ENCODE results near the gene SCNN1A. TPM values are rescaled to one million over a fixed set of nuclear protein-coding genes. Genes with fewer than 3 reads are reported as not detected.

Gene SCNN1A
- total and polyA plus RNA-seq, 2 of the 13 experiments (the other 11 are each of a cell fraction or from before 2014, with no cell fraction given), result 1.5 to 14.6 TPM

GRCh38 chr12:6362403-6362802 is 13.0 kb downstream of the SCNN1A start:
- Histone ChIP-seq H2AFZ (ENCODE audit: low read length) (no peak overlapping the region), H3K27ac (ENCODE audit: extremely low read length, insufficient read depth, low read length) (no peak overlapping the region), H3K9me3 (ENCODE audit: low read length) (no peaks in the 10 kb centered on the region), H3K27me3 (ENCODE audit: control insufficient read depth in 1 of 2, insufficient read depth in 2 of 2, low read length in 2 of 2) (no peaks in the 10 kb centered on the region), H3K9ac (ENCODE audit: insufficient read depth, low read depth, low read length) (0 out of 2 replicates have a peak overlapping the region, but pooled peaks have one; percentile 2), H4K20me1 (ENCODE audit: insufficient read depth, low read length) (no peaks in the 10 kb centered on the region), H3K4me2 (ENCODE audit: low read depth, low read length) (no peak overlapping the region), H3K79me2 (ENCODE audit: insufficient read depth, low read length) (no peaks in the 10 kb centered on the region), H3K36me3 (replicated peaks in 1 of 2; ENCODE audit: control insufficient read depth in 1 of 2, insufficient read depth in 2 of 2, low read length in 2 of 2) (no peaks in the 10 kb centered on the region), H3K4me1 (ENCODE audit: insufficient read depth, low read length) (peaks cover 47% of the 10 kb centered on the region), H3K4me3 (replicated peaks in 1 of 3; ENCODE audit: insufficient read depth in 1 of 3, low read depth in 2 of 3, low read length in 3 of 3) (no peak overlapping the region)
- ChIA-PET CTCF (ENCODE audit: low intra/inter-chr PET ratio, low total read pairs) (no interaction called here), POLR2A (interaction anchor here (1.1 to 3.8 kb wide), 8 partner anchors 10 to 68 kb away, joined by 3 to 220 read pairs (median 20); partner anchors contain the start of genes LTBR, SCNN1A and TNFRSF1A)
- ATAC-seq, result no peak
- TF ChIP-seq BCL6 (CRISPR knock-in tag; IDR thresholded peaks at IDR 0.05) (no peak), SUZ12 (IDR thresholded peaks at IDR 0.05; ENCODE audit: low read depth, low read length) (no peak), ZNF629 (CRISPR knock-in tag; conservative IDR thresholded peaks at IDR 0.05) (peak; percentile 86), ZNF720 (CRISPR knock-in tag; IDR thresholded peaks at IDR 0.05) (no peak), ADNP (CRISPR knock-in tag; IDR thresholded peaks at IDR 0.05) (0 out of 2 replicates have a peak, but pooled peaks have one; percentile 18)
- DNase-seq (ENCODE audit: low spot score), result no peak
- BruUV-seq (replicated peaks), result no TSS peak
- intact Hi-C loops (cut with micrococcal nuclease; ENCODE audit: unreplicated experiment) (no loop called here), in situ Hi-C loops (cut with HindIII; ENCODE audit: extremely low pct_ligation_motif_present, low pct_unique_long_range_greater_than_20kb) (no loop called here)
- FAIRE-seq, result no peak
- WGBS (ENCODE audit: low lambda C conversion rate), result 96% methylated on average over 3 of the region's 3 CpGs

DNA sequence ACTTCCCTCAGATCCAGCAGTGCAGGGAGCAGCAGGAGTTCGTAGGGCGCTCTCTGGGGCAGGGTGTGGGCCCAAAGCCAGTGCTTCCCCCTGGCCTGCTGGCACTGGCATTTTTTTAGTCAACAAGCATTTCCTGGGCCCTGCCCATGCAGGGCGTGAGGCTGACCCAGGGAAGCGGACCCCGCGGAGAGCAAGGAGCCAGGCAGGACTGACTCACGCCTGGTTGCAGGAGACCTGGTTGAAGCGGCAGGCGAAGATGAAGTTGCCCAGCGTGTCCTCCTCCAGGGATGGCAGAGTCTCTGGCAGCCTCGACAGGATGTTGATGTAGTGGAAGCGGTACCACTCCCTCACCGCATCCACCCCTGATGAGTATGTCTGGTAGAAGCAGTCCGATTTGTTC is 13.5 kb downstream of the SCNN1A start:
- Histone ChIP-seq H4K20me1 (ENCODE audit: insufficient read depth, low read length) (no peaks in the 10 kb centered on the region), H3K27me3 (ENCODE audit: control insufficient read depth in 1 of 2, insufficient read depth in 2 of 2, low read length in 2 of 2) (no peaks in the 10 kb centered on the region), H2AFZ (ENCODE audit: low read length) (no peak overlapping the region), H3K4me3 (replicated peaks in 1 of 3; ENCODE audit: insufficient read depth in 1 of 3, low read depth in 2 of 3, low read length in 3 of 3) (no peak overlapping the region), H3K36me3 (replicated peaks in 1 of 2; ENCODE audit: control insufficient read depth in 1 of 2, insufficient read depth in 2 of 2, low read length in 2 of 2) (no peaks in the 10 kb centered on the region), H3K4me1 (ENCODE audit: insufficient read depth, low read length) (peaks cover 49% of the 10 kb centered on the region), H3K27ac (ENCODE audit: extremely low read length, insufficient read depth, low read length) (no peak overlapping the region), H3K9me3 (ENCODE audit: low read length) (no peaks in the 10 kb centered on the region), H3K4me2 (ENCODE audit: low read depth, low read length) (no peak overlapping the region), H3K79me2 (ENCODE audit: insufficient read depth, low read length) (no peaks in the 10 kb centered on the region), H3K9ac (ENCODE audit: insufficient read depth, low read depth, low read length) (0 out of 2 replicates have a peak overlapping the region, but pooled peaks have one; percentile 2)
- POLR2A ChIA-PET, result interaction anchor here (1.9 to 5.4 kb wide), 4 partner anchors 13 to 26 kb away, joined by 8 to 42 read pairs (median 30); partner anchors contain the start of gene SCNN1A
- ATAC-seq, result no peak
- DNase-seq (ENCODE audit: low spot score), result no peak
- CTCF ChIA-PET (ENCODE audit: low intra/inter-chr PET ratio, low total read pairs), result no interaction called here
- 97% methylated on average over 13 of the region's 14 CpGs for WGBS (ENCODE audit: low lambda C conversion rate)
- BruUV-seq (replicated peaks), result no TSS peak
- in situ Hi-C loops (cut with HindIII; ENCODE audit: extremely low pct_ligation_motif_present, low pct_unique_long_range_greater_than_20kb) (no loop called here), intact Hi-C loops (cut with micrococcal nuclease; ENCODE audit: unreplicated experiment) (no loop called here)
- no peak for FAIRE-seq
- TF ChIP-seq, protein P1, sequence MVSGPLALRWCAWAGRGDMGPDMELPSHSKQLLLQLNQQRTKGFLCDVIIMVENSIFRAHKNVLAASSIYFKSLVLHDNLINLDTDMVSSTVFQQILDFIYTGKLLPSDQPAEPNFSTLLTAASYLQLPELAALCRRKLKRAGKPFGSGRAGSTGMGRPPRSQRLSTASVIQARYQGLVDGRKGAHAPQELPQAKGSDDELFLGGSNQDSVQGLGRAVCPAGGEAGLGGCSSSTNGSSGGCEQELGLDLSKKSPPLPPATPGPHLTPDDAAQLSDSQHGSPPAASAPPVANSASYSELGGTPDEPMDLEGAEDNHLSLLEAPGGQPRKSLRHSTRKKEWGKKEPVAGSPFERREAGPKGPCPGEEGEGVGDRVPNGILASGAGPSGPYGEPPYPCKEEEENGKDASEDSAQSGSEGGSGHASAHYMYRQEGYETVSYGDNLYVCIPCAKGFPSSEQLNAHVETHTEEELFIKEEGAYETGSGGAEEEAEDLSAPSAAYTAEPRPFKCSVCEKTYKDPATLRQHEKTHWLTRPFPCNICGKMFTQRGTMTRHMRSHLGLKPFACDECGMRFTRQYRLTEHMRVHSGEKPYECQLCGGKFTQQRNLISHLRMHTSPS (CRISPR knock-in tag; IDR thresholded peaks at IDR 0.05; ENCODE audit: low read depth), result peak; percentile 90
- TF ChIP-seq HDAC1 (CRISPR knock-in tag; IDR thresholded peaks at IDR 0.05), result no peak
- no peak for TF ChIP-seq ZBTB7B (CRISPR knock-in tag; IDR thresholded peaks at IDR 0.05)
- peak; percentile 69; the same call in 1 of the 2 replicates for TF ChIP-seq HNRNPL (IDR thresholded peaks at IDR 0.05; ENCODE audit: low read depth, low read length)
- no peak for TF ChIP-seq ONECUT2 (CRISPR knock-in tag; IDR thresholded peaks at IDR 0.05)
- peak; percentile 68 for TF ChIP-seq ZBTB33 (CRISPR knock-in tag; IDR thresholded peaks at IDR 0.05)
- no peak for TF ChIP-seq PLRG1 (conservative IDR thresholded peaks at IDR 0.05)

All from HepG2 (cell line).